Measurements from ENCODE around the gene SLC17A9.
"Not testable (repeated sequence)": the region's sequence is repeated elsewhere in the genome, so short reads cannot be mapped to it uniquely, and the experiment has no call there.

Gene SLC17A9

DNA sequence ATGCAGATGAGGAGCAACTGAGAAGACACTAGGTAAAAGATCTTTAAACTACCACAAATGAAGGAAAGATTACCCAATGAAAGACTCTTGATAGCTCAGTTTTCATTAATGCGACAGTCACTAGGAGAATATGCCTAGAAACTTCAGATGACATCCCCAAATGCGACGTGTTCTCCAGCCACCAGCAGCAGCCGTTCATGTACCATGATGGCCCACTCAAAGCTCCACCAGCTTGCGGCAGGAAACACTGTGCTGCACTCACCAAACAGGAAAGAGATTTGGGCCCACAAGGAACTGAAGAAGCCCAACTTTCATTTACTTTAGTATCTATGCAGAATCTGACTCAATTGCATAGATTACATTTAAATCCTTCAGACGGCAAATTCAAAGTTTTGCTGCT lies 33.7 kb upstream of the SLC17A9 start:
- no peak for DNase-seq (ENCODE audit: low read depth in 4 of 4, low spot score in 1 of 4)

DNA sequence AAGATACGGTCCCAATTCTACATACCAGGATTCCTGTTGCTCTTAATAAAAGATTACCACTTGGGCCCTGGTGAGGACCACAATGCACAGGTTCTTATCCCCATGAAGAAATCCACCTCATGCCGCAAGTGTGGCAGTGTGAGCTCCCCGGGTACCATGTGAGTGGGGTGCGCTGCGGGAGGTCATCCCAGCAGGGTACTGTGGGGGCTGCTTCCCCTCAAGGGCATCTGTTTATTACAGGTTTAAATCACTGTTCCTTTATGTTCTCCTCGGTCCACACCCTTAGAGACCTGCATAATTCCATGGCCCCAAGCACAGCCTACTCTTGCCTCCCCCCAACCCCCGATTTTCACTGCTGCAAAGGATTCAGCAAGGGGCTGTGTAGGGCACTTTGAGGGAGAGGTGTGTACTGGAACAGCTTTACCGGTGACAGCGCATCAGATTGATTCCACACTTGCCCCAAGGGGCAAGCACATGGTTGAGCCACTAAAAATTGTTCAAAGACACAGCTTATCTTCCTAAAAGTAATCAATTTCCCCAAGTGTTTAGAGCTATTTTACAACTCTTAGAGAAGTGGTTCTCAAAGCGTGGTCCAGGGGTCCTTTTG lies 32.4 kb upstream of the SLC17A9 start:
- no peak for DNase-seq (ENCODE audit: low read depth in 4 of 4, low spot score in 1 of 4)

DNA sequence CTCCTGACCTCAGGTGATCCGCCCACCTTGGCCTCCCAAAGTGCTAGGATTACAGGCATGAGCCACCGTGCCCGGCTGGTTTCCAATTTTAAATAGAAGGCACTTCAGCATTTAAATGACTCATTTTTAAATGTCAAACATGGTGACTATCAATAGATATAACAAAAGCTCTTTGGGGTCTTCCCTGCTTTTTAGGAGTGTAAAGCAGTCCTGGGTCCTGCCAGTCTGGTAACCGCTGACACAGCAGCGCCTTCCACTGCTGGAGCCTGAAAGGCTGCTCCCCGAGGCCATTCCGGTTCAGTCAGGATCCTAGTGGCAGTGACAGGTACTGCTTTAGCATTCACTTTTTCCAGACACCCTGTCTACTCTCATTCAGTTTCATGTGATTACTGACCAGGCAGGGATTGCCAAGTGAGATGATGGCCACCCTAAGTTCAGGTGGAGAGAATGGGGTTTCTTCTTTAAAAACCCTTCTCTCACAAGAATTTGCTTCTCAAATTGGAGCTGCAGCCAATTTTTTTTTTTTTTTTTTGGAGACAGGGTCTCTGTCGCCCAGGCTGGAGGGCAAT lies 31.3 kb upstream of the SLC17A9 start:
- peak in 2 of 4 experiments; percentile 38 to 62 for DNase-seq (ENCODE audit: low read depth in 4 of 4, low spot score in 1 of 4)

GRCh38 chr20:62922451-62922921 lies 30.0 kb upstream of the SLC17A9 start:
- DNase-seq (ENCODE audit: low read depth in 4 of 4, low spot score in 1 of 4) = peak in 1 of 4 experiments; percentile 22

DNA sequence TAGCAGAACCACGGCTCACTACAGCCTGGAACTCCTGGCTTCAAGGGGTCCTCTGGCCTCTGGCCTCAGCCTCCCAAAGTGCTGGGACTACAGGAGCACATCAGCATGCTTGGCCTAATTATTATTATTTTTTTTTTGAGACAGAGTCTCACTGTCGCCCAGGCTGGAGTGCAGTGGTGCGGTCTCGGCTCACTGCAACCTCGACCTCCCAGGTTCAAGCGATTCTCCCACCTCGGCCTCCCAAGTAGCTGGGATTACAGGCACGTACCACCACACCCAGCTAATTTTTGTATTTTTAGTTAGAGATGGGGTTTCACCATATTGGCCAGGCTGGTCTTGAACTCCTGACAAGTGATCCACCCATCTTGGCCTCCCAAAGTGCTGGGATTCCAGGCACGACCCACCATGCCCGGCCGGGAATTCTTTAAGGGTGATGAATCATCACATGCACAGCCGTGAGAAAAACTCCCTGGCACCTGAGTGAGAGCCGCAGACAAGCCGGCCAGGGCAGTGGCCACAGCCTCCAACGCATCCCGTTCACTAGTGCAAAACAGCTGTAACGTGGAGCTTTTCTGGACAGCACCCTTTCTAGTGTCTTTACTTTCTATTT lies 29.3 kb upstream of the SLC17A9 start:
- DNase-seq (ENCODE audit: low read depth in 4 of 4, low spot score in 1 of 4) = not testable (repeated sequence)

DNA sequence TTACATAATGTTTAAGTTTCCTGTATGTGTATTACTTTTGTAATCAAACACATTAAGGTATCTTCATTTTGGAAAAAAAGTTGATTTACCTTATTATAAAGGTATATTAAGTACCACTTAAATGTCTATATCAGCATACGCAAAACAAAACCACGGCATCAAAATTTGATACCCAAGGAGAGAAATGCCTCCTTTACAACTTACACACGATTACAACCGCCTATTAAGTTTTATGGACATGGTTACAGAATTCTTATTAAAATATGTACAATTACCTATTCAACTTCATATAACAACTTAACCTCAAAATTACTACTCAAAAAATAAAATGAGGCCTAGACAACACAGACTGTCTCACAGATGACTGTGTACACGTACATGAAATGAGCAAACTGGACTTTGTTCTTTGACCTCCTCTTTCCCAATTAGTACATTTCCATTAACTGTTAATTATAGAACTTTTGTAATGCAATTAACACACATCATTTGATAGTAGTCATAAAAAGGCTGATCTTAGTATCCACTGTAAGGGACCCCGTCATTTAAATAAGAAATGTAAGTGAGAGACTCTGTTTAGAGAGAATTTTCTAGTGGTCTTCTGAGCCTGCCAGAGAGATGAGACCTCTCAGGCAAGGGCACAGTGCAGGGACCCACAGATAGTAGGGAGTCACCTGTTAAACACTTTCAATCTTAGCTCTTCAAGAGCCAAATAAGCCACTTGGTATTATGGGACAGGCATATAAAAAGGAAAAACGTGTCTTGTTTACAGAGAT lies 28.7 kb upstream of the SLC17A9 start:
- DNase-seq (ENCODE audit: low read depth in 4 of 4, low spot score in 1 of 4) = no peak

DNA sequence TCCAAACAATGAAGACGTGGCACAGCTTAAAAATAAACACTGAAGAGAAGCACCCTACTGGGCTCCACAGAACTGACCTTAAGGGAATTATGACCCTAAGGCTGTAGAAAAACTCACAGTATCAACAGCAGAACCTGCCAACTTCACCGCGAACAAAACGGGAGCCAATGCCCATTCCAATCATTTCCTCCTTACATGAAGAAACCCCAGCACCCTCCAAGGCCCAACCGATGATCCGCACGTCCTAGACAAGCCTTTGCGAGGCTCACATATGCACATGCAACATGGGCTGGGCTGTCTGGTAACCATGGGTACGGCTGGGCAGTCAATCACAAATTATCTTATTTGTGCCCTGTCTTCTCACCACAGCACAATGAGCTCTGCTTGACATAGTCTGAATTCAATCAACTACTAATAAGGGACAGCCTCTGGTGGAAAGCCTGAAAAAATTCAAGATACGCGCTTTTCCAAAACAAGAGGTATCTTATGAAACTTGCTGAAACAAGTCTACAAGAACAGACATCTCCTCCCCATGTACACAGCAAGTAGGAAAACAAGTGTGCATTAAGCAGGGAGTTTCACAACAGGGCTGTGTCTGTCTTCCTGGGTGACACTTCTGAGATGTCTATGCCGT lies 27.9 kb upstream of the SLC17A9 start:
- DNase-seq (ENCODE audit: low read depth in 4 of 4, low spot score in 1 of 4) = no peak

GRCh38 chr20:62925076-62925419 lies 27.5 kb upstream of the SLC17A9 start:
- DNase-seq (ENCODE audit: low read depth in 4 of 4, low spot score in 1 of 4) = no peak

DNA sequence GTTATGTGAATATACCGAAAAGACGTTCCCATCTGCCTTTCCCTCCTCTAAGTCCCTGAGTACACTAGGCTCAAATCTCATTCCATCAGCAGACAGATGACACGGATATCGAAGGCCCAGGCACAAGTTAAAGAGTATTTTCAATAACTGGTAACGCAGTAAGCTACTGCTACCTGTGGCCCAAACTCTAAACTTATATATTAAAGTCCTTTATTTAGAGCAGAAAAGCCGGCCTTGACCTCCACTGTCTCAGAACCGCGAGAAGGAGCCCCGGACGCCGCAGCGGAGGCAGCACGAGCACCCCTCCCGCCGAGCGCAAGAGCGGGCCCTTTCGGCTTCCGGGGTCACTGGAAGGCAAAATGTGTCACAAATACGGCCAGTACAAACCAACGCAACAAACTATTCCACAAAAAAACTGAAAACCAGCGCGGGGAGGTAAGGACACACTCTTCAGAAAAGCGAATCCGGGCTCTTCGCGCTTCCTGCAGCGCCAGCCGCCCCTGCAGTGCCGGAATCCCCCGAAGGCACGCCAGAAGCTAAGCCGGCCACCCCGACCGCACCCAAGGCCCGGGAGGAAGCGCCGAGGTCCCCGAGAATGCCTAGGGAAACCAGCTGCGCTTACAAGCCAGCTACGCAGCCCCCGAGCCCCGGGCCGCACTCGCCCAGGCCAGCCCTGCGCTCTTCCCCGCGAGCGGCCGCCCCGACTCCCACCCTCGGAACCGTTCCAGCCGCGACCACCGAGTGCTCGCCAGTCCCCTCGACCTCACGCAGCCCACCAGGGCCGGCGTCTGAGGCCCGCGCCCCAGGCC lies 26.9 kb upstream of the SLC17A9 start:
- peak in 1 of 4 experiments; percentile 30 for DNase-seq (ENCODE audit: low read depth in 4 of 4, low spot score in 1 of 4)

DNA sequence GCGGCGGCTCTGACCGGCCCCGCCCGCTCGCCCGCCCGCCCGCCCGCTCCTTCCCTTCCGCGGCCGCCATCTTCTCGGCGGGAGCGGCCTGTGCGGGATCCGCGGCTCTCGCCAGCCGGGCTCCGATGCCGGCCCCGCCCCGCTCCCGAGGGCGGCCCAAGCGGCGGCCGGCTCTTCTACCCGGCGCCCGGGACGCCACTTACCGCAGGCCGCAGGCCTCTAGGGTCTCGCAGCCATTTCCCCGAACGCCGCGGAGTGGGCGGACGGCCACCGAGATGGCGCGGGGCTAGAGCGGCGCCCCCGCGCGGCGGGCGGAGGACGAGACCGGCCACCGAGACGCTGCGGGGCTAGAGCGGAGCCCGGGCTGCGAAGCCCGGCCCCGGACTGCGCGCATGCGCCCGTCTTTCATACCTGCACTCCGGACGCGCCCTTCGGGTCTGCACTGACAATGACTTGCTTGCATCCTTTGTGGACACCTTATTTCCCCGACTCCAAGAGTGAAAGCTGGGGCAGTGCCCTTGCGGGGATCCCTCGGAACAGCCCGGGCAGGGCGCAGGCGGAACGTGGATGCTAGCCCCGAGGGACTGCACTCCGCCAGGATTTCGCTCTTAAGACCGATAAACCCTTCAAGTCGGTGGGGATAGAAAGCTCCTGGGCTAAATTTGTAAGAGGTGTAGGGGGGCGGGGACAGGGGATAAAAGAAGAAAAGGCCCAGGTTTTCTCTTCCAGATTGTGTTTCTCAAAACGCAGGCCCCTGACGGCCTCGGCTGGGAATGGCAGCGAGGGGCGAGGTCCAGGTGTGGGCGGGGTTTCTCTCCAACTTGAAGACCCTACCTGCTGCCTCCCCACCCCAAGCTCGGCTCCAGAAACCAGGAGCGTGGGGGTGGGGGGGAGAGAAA lies 26.0 kb upstream of the SLC17A9 start, which contains the start of gene DIDO1:
Gene DIDO1, minus strand, starts transcription at position 277 of the 899 bp plus-strand sequence.
- peak; percentile 79 to 85 (median 84) for DNase-seq (ENCODE audit: low read depth in 4 of 4, low spot score in 1 of 4)

DNA sequence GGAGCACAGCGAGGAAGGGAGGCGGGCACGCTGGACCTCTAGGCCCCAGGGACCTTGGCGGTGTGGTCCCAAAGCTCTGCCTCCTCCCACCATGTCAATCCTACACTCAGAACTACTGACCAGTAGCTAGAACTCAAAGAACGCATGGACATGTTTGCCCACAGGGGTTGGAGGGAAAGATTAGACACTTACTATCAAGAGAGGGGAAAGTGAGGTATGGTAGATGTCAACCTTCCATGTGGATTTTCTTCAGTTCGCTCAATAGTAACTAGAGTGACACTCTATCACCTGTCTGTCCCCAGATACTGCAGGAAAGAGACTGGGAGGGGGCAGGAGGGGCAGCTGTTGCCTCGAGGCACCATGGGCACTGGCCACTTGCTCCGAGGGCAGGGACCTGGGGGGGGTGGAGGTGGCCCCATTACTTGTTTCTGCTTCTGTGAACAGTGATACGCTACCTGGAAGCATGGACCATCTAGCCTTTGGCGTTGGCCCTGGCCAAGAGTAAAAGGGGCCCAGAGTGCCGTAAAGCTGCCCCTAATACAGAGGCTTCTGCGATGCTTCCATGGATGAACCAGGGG lies 25.3 kb upstream of the SLC17A9 start:
- no peak for DNase-seq (ENCODE audit: low read depth in 4 of 4, low spot score in 1 of 4)

- DNase-seq (ENCODE audit: low read depth in 4 of 4, low spot score in 1 of 4) = no peak
Measured at GRCh38 chr20:62928246-62928939, 24.1 kb upstream of the SLC17A9 start.

DNA sequence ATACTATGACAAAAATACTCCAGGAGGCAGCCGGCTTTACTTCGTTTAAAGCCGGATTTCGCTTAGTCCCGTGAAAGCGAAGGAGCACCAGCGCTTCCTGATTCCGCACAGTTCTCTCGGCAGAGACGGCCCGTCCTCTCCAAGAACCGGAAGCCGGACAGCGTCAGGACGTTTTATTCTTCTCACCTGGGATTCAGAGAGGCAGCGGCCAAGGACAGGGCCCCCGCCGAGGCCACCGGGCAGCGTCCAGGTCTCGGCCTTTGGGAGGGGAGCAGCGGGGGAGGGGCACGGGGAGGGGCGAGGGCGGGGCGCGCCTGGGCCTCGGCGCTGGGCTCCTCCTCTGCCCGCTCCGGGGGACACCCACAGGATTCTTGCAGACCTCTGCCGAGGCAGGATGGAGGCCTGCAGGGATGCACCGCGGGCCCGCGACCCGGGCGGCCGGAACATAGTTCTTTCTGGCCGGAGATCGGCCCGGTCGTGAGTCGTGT lies 23.4 kb upstream of the SLC17A9 start:
- peak in 2 of 4 experiments; percentile 27 to 47 for DNase-seq (ENCODE audit: low read depth in 4 of 4, low spot score in 1 of 4)

- DNase-seq (ENCODE audit: low read depth in 4 of 4, low spot score in 1 of 4) = no peak
Measured at GRCh38 chr20:62931464-62931863, 21.0 kb upstream of the SLC17A9 start.

- no peak for DNase-seq (ENCODE audit: low read depth in 4 of 4, low spot score in 1 of 4)
Measured at GRCh38 chr20:62933966-62934365, 18.5 kb upstream of the SLC17A9 start.

- DNase-seq (ENCODE audit: low read depth in 4 of 4, low spot score in 1 of 4) = no peak
Measured at GRCh38 chr20:62935204-62935967, 17.1 kb upstream of the SLC17A9 start.

GRCh38 chr20:62935968-62936585 lies 16.4 kb upstream of the SLC17A9 start:
- DNase-seq (ENCODE audit: low read depth in 4 of 4, low spot score in 1 of 4) = no peak

All from stimulated activated CD4-positive, alpha-beta T cell treated with anti-CD3 and anti-CD28 coated beads, Interleukin-1b, Interleukin-23, amount 100 ng/mL, for 24 hours (primary cell).